NCI-H1930 (cell line): ENCODE data around the gene C9orf152.
A peak's percentile ranks its signal among the peaks of the same experiment; 100 is the strongest.
"Not testable (repeated sequence)": the region's sequence is repeated elsewhere in the genome, so short reads cannot be mapped to it uniquely, and the experiment has no call there.

Source experiments
- DNase-seq, 2 experiments: peaks; one replicate each; lab custom pipeline; 2025; lab: John Stamatoyannopoulos, UW

C9orf152 gene

GRCh38 chr9:110214586-110215355 lies 6.8 kb upstream of the C9orf152 start:
- DNase-seq, result no peak

- no peak for DNase-seq
Observed at GRCh38 chr9:110214090-110214489, 6.1 kb upstream of the C9orf152 start.

- no peak for DNase-seq
Observed at GRCh38 chr9:110213413-110214044, 5.6 kb upstream of the C9orf152 start.

- no peak for DNase-seq
Observed at GRCh38 chr9:110207071-110207641, 803 bp downstream of the C9orf152 start.

GRCh38 chr9:110206389-110206788 lies 1.6 kb downstream of the C9orf152 start:
- no peak for DNase-seq

GRCh38 chr9:110205612-110206011 lies 2.3 kb downstream of the C9orf152 start:
- DNase-seq, result not testable (repeated sequence)

- no peak for DNase-seq
Observed at GRCh38 chr9:110202232-110202631, 5.7 kb downstream of the C9orf152 start.

GRCh38 chr9:110199643-110200042 lies 8.3 kb downstream of the C9orf152 start:
- no peak for DNase-seq

- DNase-seq, result no peak
Observed at GRCh38 chr9:110198357-110198756, 9.6 kb downstream of the C9orf152 start.

- DNase-seq, result no peak
Observed at GRCh38 chr9:110197330-110198187, 10.4 kb downstream of the C9orf152 start.

- DNase-seq, result not testable (repeated sequence)
Observed at GRCh38 chr9:110196084-110196499, 11.9 kb downstream of the C9orf152 start.

- no peak for DNase-seq
Observed at GRCh38 chr9:110192531-110193261, 15.3 kb downstream of the C9orf152 start.

- no peak for DNase-seq
Observed at GRCh38 chr9:110191615-110192014, 16.3 kb downstream of the C9orf152 start.

- no peak for DNase-seq
Observed at GRCh38 chr9:110189559-110190320, 18.2 kb downstream of the C9orf152 start.

GRCh38 chr9:110188991-110189390 lies 19.0 kb downstream of the C9orf152 start:
- DNase-seq, result no peak

- DNase-seq, result no peak
Observed at GRCh38 chr9:110188101-110188500, 19.9 kb downstream of the C9orf152 start.

- DNase-seq, result no peak
Observed at GRCh38 chr9:110187126-110187525, 20.8 kb downstream of the C9orf152 start.

GRCh38 chr9:110186254-110186653 lies 21.7 kb downstream of the C9orf152 start:
- DNase-seq, result no peak

GRCh38 chr9:110185806-110186205 lies 22.2 kb downstream of the C9orf152 start:
- DNase-seq, result no peak

GRCh38 chr9:110183208-110184145 lies 24.5 kb downstream of the C9orf152 start:
- DNase-seq, result peak; percentile 13 to 65
